ENCODE measurements around the gene MANSC1. TPM values are rescaled to one million over a fixed set of nuclear protein-coding genes. Genes with fewer than 3 reads are reported as not detected.

MANSC1 gene
- total RNA-seq, 4 donors from 2014 or later: 11.5 to 34.6 (median 24.4) TPM

DNA sequence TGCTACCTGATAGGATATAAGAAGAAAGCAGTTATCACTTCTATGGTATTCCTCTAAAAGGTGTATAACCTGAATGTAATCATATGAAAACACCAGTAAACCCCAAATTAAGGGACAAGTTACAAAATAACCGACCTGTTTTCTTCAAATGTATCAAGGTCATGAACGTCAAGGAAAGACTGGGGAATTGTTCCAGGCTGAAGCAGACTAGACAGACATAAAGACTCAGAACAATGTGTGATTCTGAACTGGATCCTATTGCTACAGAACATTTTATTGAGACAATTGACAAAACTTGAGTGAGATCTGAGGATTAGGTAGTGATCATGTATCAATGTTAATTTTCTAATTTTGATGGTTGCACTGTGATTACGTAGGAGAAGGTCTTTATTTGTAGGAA is 67.8 kb downstream of the MANSC1 start:
- DNase-seq (ENCODE audit: low spot score in 2 of 2): no peak
- TF ChIP-seq EP300 (IDR thresholded peaks at IDR 0.05) (no peak), POLR2A (IDR thresholded peaks at IDR 0.05) (no peak), POLR2AphosphoS5 (IDR thresholded peaks at IDR 0.05) (no peak)
- TF ChIP-seq, protein P1, sequence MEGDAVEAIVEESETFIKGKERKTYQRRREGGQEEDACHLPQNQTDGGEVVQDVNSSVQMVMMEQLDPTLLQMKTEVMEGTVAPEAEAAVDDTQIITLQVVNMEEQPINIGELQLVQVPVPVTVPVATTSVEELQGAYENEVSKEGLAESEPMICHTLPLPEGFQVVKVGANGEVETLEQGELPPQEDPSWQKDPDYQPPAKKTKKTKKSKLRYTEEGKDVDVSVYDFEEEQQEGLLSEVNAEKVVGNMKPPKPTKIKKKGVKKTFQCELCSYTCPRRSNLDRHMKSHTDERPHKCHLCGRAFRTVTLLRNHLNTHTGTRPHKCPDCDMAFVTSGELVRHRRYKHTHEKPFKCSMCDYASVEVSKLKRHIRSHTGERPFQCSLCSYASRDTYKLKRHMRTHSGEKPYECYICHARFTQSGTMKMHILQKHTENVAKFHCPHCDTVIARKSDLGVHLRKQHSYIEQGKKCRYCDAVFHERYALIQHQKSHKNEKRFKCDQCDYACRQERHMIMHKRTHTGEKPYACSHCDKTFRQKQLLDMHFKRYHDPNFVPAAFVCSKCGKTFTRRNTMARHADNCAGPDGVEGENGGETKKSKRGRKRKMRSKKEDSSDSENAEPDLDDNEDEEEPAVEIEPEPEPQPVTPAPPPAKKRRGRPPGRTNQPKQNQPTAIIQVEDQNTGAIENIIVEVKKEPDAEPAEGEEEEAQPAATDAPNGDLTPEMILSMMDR (IDR thresholded peaks at IDR 0.05): no peak
- Histone ChIP-seq H3K36me3 (no peaks in the 10 kb centered on the region), H3K4me1 (peaks cover 20% of the 10 kb centered on the region), H3K27ac (no peak overlapping the region), H3K27me3 (no peaks in the 10 kb centered on the region), H3K4me3 (no peak overlapping the region), H3K9me3 (no peaks in the 10 kb centered on the region)
- 62% methylated on average over 3 of the region's 3 CpGs for WGBS

DNA sequence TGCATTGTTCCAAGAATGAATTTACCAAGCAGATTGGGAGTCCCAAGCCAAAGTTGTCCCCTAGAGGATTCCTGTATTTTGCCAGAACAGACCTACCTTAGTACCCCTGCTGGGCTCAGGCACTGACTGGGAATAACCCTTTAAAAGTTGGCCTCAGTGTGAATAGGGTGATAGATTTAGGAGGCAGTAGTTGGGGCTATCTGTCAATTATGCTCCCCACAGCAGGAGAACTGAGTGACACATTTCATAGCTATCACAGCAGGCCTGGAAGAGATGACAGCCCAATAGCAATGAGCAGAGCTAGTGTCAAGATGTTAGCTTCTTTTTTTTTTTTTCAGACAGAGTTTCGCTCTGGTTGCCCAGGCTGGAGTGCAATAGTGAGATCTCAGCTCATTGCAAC is 68.9 kb downstream of the MANSC1 start:
- Histone ChIP-seq H3K4me3 (no peak overlapping the region), H3K27ac (no peak overlapping the region), H3K27me3 (no peaks in the 10 kb centered on the region), H3K36me3 (no peaks in the 10 kb centered on the region), H3K4me1 (peaks cover 20% of the 10 kb centered on the region), H3K9me3 (no peaks in the 10 kb centered on the region)
- 94% methylated on average over 1 of the region's 1 CpG for WGBS
- no peak for TF ChIP-seq POLR2A (IDR thresholded peaks at IDR 0.05)
- TF ChIP-seq EP300 (IDR thresholded peaks at IDR 0.05): no peak
- TF ChIP-seq, protein P1 (IDR thresholded peaks at IDR 0.05): no peak
- TF ChIP-seq POLR2AphosphoS5 (IDR thresholded peaks at IDR 0.05): no peak
- no peak for DNase-seq (ENCODE audit: low spot score in 2 of 2)

DNA sequence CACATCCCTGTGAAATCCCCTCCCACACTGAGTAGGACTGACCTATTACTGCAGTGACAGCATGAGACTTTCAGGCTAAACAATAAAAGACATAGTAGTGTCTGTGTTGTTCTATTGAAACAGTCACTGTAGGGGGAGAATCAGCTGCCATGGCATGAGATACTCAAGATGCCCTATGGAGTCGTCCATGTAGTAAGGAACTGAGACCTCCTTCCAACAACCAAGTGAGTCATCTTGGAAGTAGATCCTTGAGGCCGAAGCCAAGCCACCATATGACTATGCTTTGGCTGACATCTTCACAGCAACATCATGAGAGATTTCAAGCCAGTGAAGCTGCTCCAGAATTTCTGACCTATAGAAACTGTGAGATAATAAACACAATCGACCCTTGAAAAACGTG is 71.1 kb downstream of the MANSC1 start:
- H3K36me3 ChIP-seq: no peaks in the 10 kb centered on the region
- WGBS: 58% methylated on average over 4 of the region's 4 CpGs

More for the DNA sequence above, 71.1 kb downstream of the MANSC1 start:
- Histone ChIP-seq H3K27ac (no peak overlapping the region), H3K9me3 (no peaks in the 10 kb centered on the region), H3K4me3 (no peak overlapping the region), H3K4me1 (peaks cover 20% of the 10 kb centered on the region), H3K27me3 (no peaks in the 10 kb centered on the region)
- DNase-seq (ENCODE audit: low spot score in 2 of 2): no peak
- TF ChIP-seq POLR2AphosphoS5 (IDR thresholded peaks at IDR 0.05) (no peak), POLR2A (IDR thresholded peaks at IDR 0.05) (no peak), EP300 (IDR thresholded peaks at IDR 0.05) (no peak)
- TF ChIP-seq, protein P1 (IDR thresholded peaks at IDR 0.05): no peak

Other genes starting within 250 kb of the MANSC1 start
- 10 to 100 TPM; 13.3 to 39.9 (median 33.9) TPM for gene LRP6, start 83.2 kb downstream of the MANSC1 start, total RNA-seq
- gene BORCS5, start 6.8 kb upstream of the MANSC1 start, total RNA-seq: 10 to 100 TPM; 11.3 to 51.6 (median 21.0) TPM
- gene DUSP16, start 212.6 kb upstream of the MANSC1 start, total RNA-seq: 10 to 100 TPM; 20.3 to 33.2 (median 24.8) TPM